Spleen (tissue), 7 donors: ENCODE measurements around the gene ABCB1.

ENCODE experiments used
- CTCF ChIP-seq, 11 experiments: fragments of 200-600 bp in 7 of 11; fragments of 450-650 bp in 4 of 11; sonication (generic) in 4 of 11; IDR thresholded peaks in 8 of 11; conservative IDR thresholded peaks in 3 of 11; 1 replicate in 7 of 11; 2 replicates in 4 of 11; pipeline versions ENCODE4 v1.4.0 to v1.8.0; 2016 to 2021; ENCODE audit warnings: antibody characterized with exemption in 11 of 11, inconsistent platforms in 4 of 11, mild to moderate bottlenecking in 1 of 11
- POLR2A ChIP-seq, 3 donors: fragments of 450-650 bp; IDR thresholded peaks; one replicate each; pipeline ENCODE4 v1.5.1; 2017; ENCODE audit warnings: antibody characterized with exemption in 3 of 3, mild to moderate bottlenecking in 1 of 3
- POLR2AphosphoS5 ChIP-seq, 3 donors: sonication (generic); formaldehyde crosslinking; IDR thresholded peaks; one replicate each; pipeline ENCODE4 v1.5.1; 2017; ENCODE audit warnings: antibody characterized with exemption in 3 of 3
- donor health status: DM: no; HTN: no; CAD: no; lungs with moderate emphysema.
- donor health status: DM: no; HTN: no; CAD: no.
- donor health status: DM: no; HTN: no; CAD: no.

- no peak for TF ChIP-seq CTCF (IDR thresholded peaks at IDR 0.05 in 8 of 11, conservative IDR thresholded peaks at IDR 0.05 in 3 of 11)
- TF ChIP-seq POLR2A (IDR thresholded peaks at IDR 0.05): no peak
- no peak for TF ChIP-seq POLR2AphosphoS5 (IDR thresholded peaks at IDR 0.05)
These were observed 19.0 kb downstream of the ABCB1 start for GRCh38 chr7:87581723-87582122.
